ENCODE results near the gene TBL3. TPM values are rescaled to one million over a fixed set of nuclear protein-coding genes. Genes with fewer than 3 reads are reported as not detected.

TBL3 gene
- total and polyA plus RNA-seq, 2 of the 8 experiments (the other 6 are each of a cell fraction or from before 2014, with no cell fraction given): 65.8 to 137 TPM

- peak; percentile 28; the same call in 1 of the 2 replicates for TF ChIP-seq GABPA (IDR thresholded peaks at IDR 0.05; ENCODE audit: borderline replicate concordance, insufficient read depth, low read length)
- TF ChIP-seq RFX5 (IDR thresholded peaks at IDR 0.05; ENCODE audit: borderline replicate concordance, low read depth, low read length): no peak
- no peak for TF ChIP-seq POU5F1 (IDR thresholded peaks at IDR 0.05; ENCODE audit: low read depth, low read length)
- TF ChIP-seq CTCF (IDR thresholded peaks at IDR 0.05; ENCODE audit: control extremely low read depth in 1 of 3, insufficient read depth in 1 of 3, low read depth in 1 of 3, low read length in 3 of 3): peak in 2 of 3 experiments; percentile 58 to 60; a peak in 3 of 4 replicates
- peak; percentile 91 for TF ChIP-seq TAF1 (IDR thresholded peaks at IDR 0.05; ENCODE audit: low read depth, low read length)
- no peak; the same call in 1 of the 2 replicates for TF ChIP-seq PHF8 (conservative IDR thresholded peaks at IDR 0.05; ENCODE audit: low read depth, low read length)
- no peak for TF ChIP-seq TAF7 (optimal IDR thresholded peaks at IDR 0.05; ENCODE audit: borderline replicate concordance, low read depth, low read length)
- TF ChIP-seq JUND (IDR thresholded peaks at IDR 0.05; ENCODE audit: low read length): no peak
- TF ChIP-seq BCL11A (IDR thresholded peaks at IDR 0.05; ENCODE audit: low read depth in 2 of 2, low read length in 2 of 2): no peak
- TF ChIP-seq GTF2F1 (IDR thresholded peaks at IDR 0.05; ENCODE audit: borderline replicate concordance, low read depth, low read length): no peak
- no peak for TF ChIP-seq ATF3 (IDR thresholded peaks at IDR 0.05; ENCODE audit: insufficient read depth, low read depth, low read length)
- TF ChIP-seq SUZ12 (IDR thresholded peaks at IDR 0.05; ENCODE audit: low read length): no peak; the same call in 1 of the 2 replicates
- no peak for TF ChIP-seq MAFK (IDR thresholded peaks at IDR 0.05; ENCODE audit: low read depth, low read length)
- peak; percentile 85; the same call in 1 of the 2 replicates for TF ChIP-seq RBBP5 (IDR thresholded peaks at IDR 0.05; ENCODE audit: borderline replicate concordance, low read depth, low read length)
- no peak for TF ChIP-seq HDAC6 (IDR thresholded peaks at IDR 0.05; ENCODE audit: low read depth, low read length)
- peak; percentile 44; the same call in 1 of the 2 replicates for TF ChIP-seq E2F6 (IDR thresholded peaks at IDR 0.05)
- no peak for TF ChIP-seq JUN (IDR thresholded peaks at IDR 0.05; ENCODE audit: low read depth, low read length)
- peak; percentile 67; the same call in 1 of the 2 replicates for TF ChIP-seq TBP (IDR thresholded peaks at IDR 0.05; ENCODE audit: low read depth, low read length)
- no peak for TF ChIP-seq TCF12 (IDR thresholded peaks at IDR 0.05; ENCODE audit: low read depth, low read length)
Measured at GRCh38 chr16:1983544-1984346, 11.9 kb downstream of the TBL3 start, which contains the start of gene GFER (continued).

Measured in H1 (cell line).